GM23338 (cell line): ENCODE data around the gene CCDC146. TPM values are rescaled to one million over a fixed set of nuclear protein-coding genes. Genes with fewer than 3 reads are reported as not detected.

ENCODE experiments used
- ATAC-seq: fragments of 200-7000 bp; cut with Tn5 transposase; 3 replicates; pipeline ENCODE4 v1.9.1; 2020
- DNase-seq: peaks from one replicate; pipeline ENCODE4 v3.0.0-alpha.2; 2015; ENCODE audit warnings: low spot score
- H2AFZ ChIP-seq: fragments of 200-600 bp; sonication (generic); 2 replicates; pipeline ENCODE4 v1.8.0; 2016; ENCODE audit warnings: antibody characterized with exemption, mild to moderate bottlenecking, moderate library complexity
- H3F3A ChIP-seq: fragments of 200-600 bp; sonication (generic); replicated peaks from 2 replicates; pipeline ENCODE4 v1.8.0; 2017; ENCODE audit warnings: antibody characterized with exemption, mixed run types, low read depth
- H3K27ac ChIP-seq: fragments of 200-600 bp; sonication (generic); 2 replicates; pipeline ENCODE4 v1.6.1; 2016; ENCODE audit warnings: low read depth
- H3K27me3 ChIP-seq: fragments of 200-600 bp; sonication (generic); 2 replicates; pipeline ENCODE4 v1.8.0; 2016; ENCODE audit warnings: mild to moderate bottlenecking, mixed run types, moderate library complexity; ENCODE audit not compliant: insufficient read depth
- H3K36me3 ChIP-seq: fragments of 200-600 bp; sonication (generic); 2 replicates; pipeline ENCODE4 v1.8.0; 2016; ENCODE audit warnings: mild to moderate bottlenecking; ENCODE audit not compliant: insufficient read depth
- H3K4me1 ChIP-seq: fragments of 200-600 bp; sonication (generic); 2 replicates; pipeline ENCODE4 v1.8.0; 2016; ENCODE audit warnings: mild to moderate bottlenecking, moderate library complexity; ENCODE audit not compliant: insufficient read depth
- H3K4me2 ChIP-seq: fragments of 200-600 bp; sonication (generic); 2 replicates; pipeline ENCODE4 v1.7.1; 2017; ENCODE audit warnings: mixed run types
- H3K4me3 ChIP-seq: fragments of 200-600 bp; sonication (generic); 2 replicates; pipeline ENCODE4 v1.6.1; 2016; ENCODE audit warnings: mixed run types
- H3K79me2 ChIP-seq: fragments of 200-600 bp; sonication (generic); replicated peaks from 2 replicates; pipeline ENCODE4 v1.8.0; 2017; ENCODE audit warnings: mild to moderate bottlenecking; ENCODE audit not compliant: insufficient read depth
- H3K9me2 ChIP-seq: fragments of 200-600 bp; sonication (generic); 2 replicates; pipeline ENCODE4 v1.8.0; 2017; ENCODE audit not compliant: insufficient read depth
- H4K20me1 ChIP-seq: fragments of 200-600 bp; sonication (generic); replicated peaks from 2 replicates; pipeline ENCODE4 v1.8.0; 2017; ENCODE audit warnings: mild to moderate bottlenecking; ENCODE audit not compliant: insufficient read depth
- H3K27ac Mint-ChIP-seq: 2 replicates; pipeline ENCODE4 v1.8.0; 2020; ENCODE audit warnings: inconsistent platforms, mild to moderate bottlenecking, moderate library complexity, mixed read lengths
- H3K27me3 Mint-ChIP-seq: 3 replicates; pipeline ENCODE4 v1.8.0; 2022; ENCODE audit warnings: low read depth, mild to moderate bottlenecking, moderate library complexity, mixed read lengths, inconsistent platforms; ENCODE audit not compliant: insufficient read depth, poor library complexity
- H3K36me3 Mint-ChIP-seq: 3 replicates; pipeline ENCODE4 v1.8.0; 2021; ENCODE audit warnings: low read depth, mild to moderate bottlenecking, inconsistent platforms, moderate library complexity, mixed read lengths
- H3K4me1 Mint-ChIP-seq: 3 replicates; pipeline ENCODE4 v1.8.0; 2020; ENCODE audit warnings: mild to moderate bottlenecking, inconsistent platforms, mixed read lengths
- H3K4me3 Mint-ChIP-seq: 3 replicates; pipeline ENCODE4 v1.8.0; 2021; ENCODE audit warnings: moderate library complexity, mild to moderate bottlenecking, inconsistent platforms, mixed read lengths
- H3K9me3 Mint-ChIP-seq: 3 replicates; pipeline ENCODE4 v1.8.0; 2020; ENCODE audit warnings: moderate library complexity, mild to moderate bottlenecking, inconsistent platforms, mixed read lengths
- ETS1 ChIP-seq: IDR thresholded peaks from 2 replicates; pipeline ENCODE4 v1.6.1; 2016; ENCODE audit warnings: antibody characterized with exemption
- EZH2 ChIP-seq: fragments of 200-600 bp; sonication (generic); IDR thresholded peaks from one replicate; pipeline ENCODE4 v1.8.0; 2017; ENCODE audit warnings: antibody characterized with exemption, mild to moderate bottlenecking, low read depth; ENCODE audit not compliant: unreplicated experiment
- EZH2phosphoT487 ChIP-seq: fragments of 200-600 bp; sonication (generic); IDR thresholded peaks from one replicate; pipeline ENCODE4 v1.8.1; 2018; ENCODE audit warnings: antibody characterized with exemption; ENCODE audit not compliant: unreplicated experiment
- JUNB ChIP-seq: IDR thresholded peaks from one replicate; pipeline ENCODE4 v1.6.1; 2016; ENCODE audit warnings: antibody characterized with exemption; ENCODE audit not compliant: unreplicated experiment
- ZNF462 ChIP-seq: fragments of 250-450 bp; sonication (Bioruptor Pico); IDR thresholded peaks from 2 replicates; pipeline ENCODE4 v1.5.0; 2020; ENCODE audit warnings: mild to moderate bottlenecking, moderate library complexity
- polyA plus RNA-seq: library from polyadenylated mRNA; unstranded; fragments of >200 nt; fragmentation: Nextera tagmentation; extraction: Ambion mirVana; gene quantifications from 2 replicates; pipeline ENCODE4 v1.2.1, GENCODE V29; 2016
- total RNA-seq: library from RNA; depleted of rRNA; stranded (reverse); fragments of >200 nt; shearing (Covaris generic); gene quantifications from 2 replicates; pipeline ENCODE4 v1.2.3, GENCODE V29; 2014

The CCDC146 gene
- total and polyA plus RNA-seq, 2 experiments from 2014 or later: 0.35 to 0.74 TPM

- no peak overlapping the region for H2AFZ ChIP-seq
Observed at GRCh38 chr7:77253151-77253550, 130.7 kb downstream of the CCDC146 start.

More at GRCh38 chr7:77253151-77253550, 130.7 kb downstream of the CCDC146 start:
- H3K4me2 ChIP-seq: no peak overlapping the region
- H3K27ac ChIP-seq: no peak overlapping the region
- TF ChIP-seq EZH2phosphoT487 (no peak), ETS1 (no peak), EZH2 (no peak), JUNB (no peak), ZNF462 (CRISPR knock-in tag) (no peak)
- Mint-ChIP-seq H3K4me1 (no peaks in the 10 kb centered on the region), H3K27ac (no peak overlapping the region), H3K27me3 (no peaks in the 10 kb centered on the region), H3K9me3 (no peaks in the 10 kb centered on the region; the same call in 2 of the 3 replicates), H3K36me3 (no peaks in the 10 kb centered on the region), H3K4me3 (no peak overlapping the region)
- no peak overlapping the region for H3K4me3 ChIP-seq
- H4K20me1 ChIP-seq: no peaks in the 10 kb centered on the region
- ATAC-seq: no peak
- H3K36me3 ChIP-seq: no peaks in the 10 kb centered on the region
- H3F3A ChIP-seq: no peaks in the 10 kb centered on the region
- H3K27me3 ChIP-seq: no peaks in the 10 kb centered on the region
- no peaks in the 10 kb centered on the region for H3K79me2 ChIP-seq
- H3K4me1 ChIP-seq: 0 out of 2 replicates have a peak, but pooled peaks cover 3% of the 10 kb centered on the region
- no peak for DNase-seq
- no peaks in the 10 kb centered on the region; the same call in 1 of the 2 replicates for H3K9me2 ChIP-seq
